Neural crest cell (in vitro differentiated cells): ENCODE measurements around the gene SOD2. TPM values are rescaled to one million over a fixed set of nuclear protein-coding genes. Genes with fewer than 3 reads are reported as not detected.
A peak's percentile ranks its signal among the peaks of the same experiment; 100 is the strongest.

Source experiments
- DNase-seq: peaks from one replicate; pipeline ENCODE4 v3.0.0; 2021; ENCODE audit warnings: low read depth, mixed read lengths, low spot score
- H3K27ac Mint-ChIP-seq: one replicate; pipeline ENCODE4 v1.8.0; 2021; ENCODE audit warnings: mild to moderate bottlenecking, mixed read lengths; ENCODE audit not compliant: unreplicated experiment
- H3K27me3 Mint-ChIP-seq: 2 replicates; pipeline ENCODE4 v1.8.0; 2021; ENCODE audit warnings: low read depth, mild to moderate bottlenecking, mixed read lengths
- H3K36me3 Mint-ChIP-seq: 2 replicates; pipeline ENCODE4 v1.8.0; 2021; ENCODE audit warnings: low read depth, mild to moderate bottlenecking, mixed read lengths
- H3K4me1 Mint-ChIP-seq: 2 replicates; pipeline ENCODE4 v1.8.0; 2021; ENCODE audit warnings: mixed read lengths
- H3K4me3 Mint-ChIP-seq: one replicate; pipeline ENCODE4 v1.8.0; 2021; ENCODE audit warnings: mild to moderate bottlenecking, mixed read lengths
- H3K9me3 Mint-ChIP-seq: 2 replicates; pipeline ENCODE4 v1.8.0; 2021; ENCODE audit warnings: mixed read lengths
- CTCF ChIP-seq: fragments of 200-600 bp; sonication (generic); conservative IDR thresholded peaks from 2 replicates; pipeline ENCODE4 v1.5.0; 2021; ENCODE audit warnings: antibody characterized with exemption, mild to moderate bottlenecking
- total RNA-seq: library from RNA; stranded (reverse); gene quantifications from 2 replicates; pipeline ENCODE4 v1.2.1, GENCODE V29; 2021

Gene SOD2
- total RNA-seq, 1 donor from 2014 or later: 91.9 TPM

- no peaks in the 10 kb centered on the region for H3K9me3 Mint-ChIP-seq
- H3K4me1 Mint-ChIP-seq: peaks cover 49% of the 10 kb centered on the region
- DNase-seq: no peak
- TF ChIP-seq CTCF: no peak
- H3K4me3 Mint-ChIP-seq: peak overlapping the region; percentile 72
- H3K27ac Mint-ChIP-seq: no peak overlapping the region
- H3K36me3 Mint-ChIP-seq: no peaks in the 10 kb centered on the region
- no peaks in the 10 kb centered on the region for H3K27me3 Mint-ChIP-seq
These were observed 37.3 kb upstream of the SOD2 start for GRCh38 chr6:159730332-159730676.

DNA sequence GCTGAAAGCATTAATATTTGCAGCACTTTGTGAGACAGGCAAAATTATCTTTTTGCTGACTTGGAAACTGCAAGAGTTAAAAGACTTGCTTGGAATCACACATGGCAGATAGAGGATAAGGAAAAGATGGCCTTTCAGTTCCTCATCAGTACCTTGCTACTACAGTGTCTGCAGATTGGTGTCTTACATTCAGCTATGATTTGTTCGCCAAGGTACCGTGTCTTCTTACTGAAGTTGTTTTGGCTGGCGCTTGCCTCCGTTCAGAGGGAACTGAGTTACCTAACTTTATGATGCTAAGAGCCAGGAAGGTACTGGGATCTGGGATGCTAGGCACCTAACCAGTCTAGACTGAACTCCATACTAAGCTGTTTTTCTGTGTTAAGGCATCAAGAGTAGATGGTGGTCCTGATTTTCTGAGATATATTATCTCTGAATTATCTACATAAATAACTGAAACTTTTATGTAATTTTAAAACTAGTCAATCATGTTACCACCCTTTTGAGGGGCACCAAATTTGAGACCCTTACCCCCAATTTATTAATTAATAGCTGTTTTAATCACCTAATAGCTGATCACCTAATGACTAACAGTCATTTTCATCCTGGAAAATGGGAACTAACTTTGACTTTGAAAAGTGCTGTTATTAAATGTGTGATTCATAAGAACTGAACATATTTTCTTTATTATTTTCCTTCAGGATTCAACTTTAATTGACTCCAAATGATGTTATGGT, 36.7 kb upstream of the SOD2 start:
- H3K4me1 Mint-ChIP-seq: peaks cover 49% of the 10 kb centered on the region
- no peaks in the 10 kb centered on the region for H3K27me3 Mint-ChIP-seq
- DNase-seq: no peak
- peak overlapping the region; percentile 89 for H3K4me3 Mint-ChIP-seq
- H3K9me3 Mint-ChIP-seq: no peaks in the 10 kb centered on the region
- H3K27ac Mint-ChIP-seq: no peak overlapping the region
- no peaks in the 10 kb centered on the region for H3K36me3 Mint-ChIP-seq
- TF ChIP-seq CTCF: no peak

GRCh38 chr6:159728531-159728964, 35.5 kb upstream of the SOD2 start:
- Mint-ChIP-seq H3K9me3 (no peaks in the 10 kb centered on the region), H3K4me1 (peaks cover 49% of the 10 kb centered on the region), H3K36me3 (no peaks in the 10 kb centered on the region), H3K27me3 (no peaks in the 10 kb centered on the region), H3K4me3 (peak overlapping the region; percentile 89), H3K27ac (peak overlapping the region; percentile 94)
- no peak for TF ChIP-seq CTCF
- no peak for DNase-seq

- H3K9me3 Mint-ChIP-seq: no peaks in the 10 kb centered on the region
- DNase-seq: no peak
These were observed 34.8 kb upstream of the SOD2 start for GRCh38 chr6:159727717-159728445.

More at GRCh38 chr6:159727717-159728445, 34.8 kb upstream of the SOD2 start:
- no peak for TF ChIP-seq CTCF
- Mint-ChIP-seq H3K36me3 (peaks cover 5% of the 10 kb centered on the region), H3K4me3 (peak overlapping the region; percentile 89), H3K4me1 (peaks cover 48% of the 10 kb centered on the region), H3K27ac (peak overlapping the region; percentile 94), H3K27me3 (no peaks in the 10 kb centered on the region)
